CD14-positive monocyte (primary cell): ENCODE data around the gene EEA1. TPM values are rescaled to one million over a fixed set of nuclear protein-coding genes. Genes with fewer than 3 reads are reported as not detected.

Experiments used
- DNase-seq, 3 donors: peaks; one replicate each; pipeline ENCODE4 v3.0.0-alpha.2; 2011 to 2022
- H2AFZ ChIP-seq: 2 replicates; pipeline ENCODE4 v1.6.0; 2012; ENCODE audit warnings: mild to moderate bottlenecking, low read depth, low read length, inconsistent platforms; ENCODE audit not compliant: insufficient read depth, poor library complexity, severe bottlenecking
- H3K27ac ChIP-seq, 2 donors: 1 replicate in 1 of 2; 2 replicates in 1 of 2; pipeline ENCODE4 v1.5.1; 2012 to 2013; ENCODE audit warnings: low read length in 2 of 2, control low read depth in 1 of 2, inconsistent platforms in 1 of 2, low read depth in 1 of 2, mild to moderate bottlenecking in 1 of 2
- H3K27me3 ChIP-seq, 2 donors: one replicate each; pipeline versions ENCODE4 v1.6.0 to v1.6.1; 2011 to 2013; ENCODE audit warnings: low read length in 2 of 2; ENCODE audit not compliant: control insufficient read depth in 2 of 2, insufficient read depth in 2 of 2
- H3K36me3 ChIP-seq, 2 donors: replicated peaks in 1 of 2; 1 replicate in 1 of 2; 2 replicates in 1 of 2; pipeline versions ENCODE4 v1.5.1 to v1.6.1; 2012 to 2013; ENCODE audit warnings: low read length in 2 of 2, control low read depth in 1 of 2, inconsistent platforms in 1 of 2, mild to moderate bottlenecking in 1 of 2; ENCODE audit not compliant: insufficient read depth in 2 of 2, control insufficient read depth in 1 of 2
- H3K4me1 ChIP-seq, 2 donors: 1 replicate in 1 of 2; 2 replicates in 1 of 2; pipeline versions ENCODE4 v1.5.1 to v1.6.1; 2012 to 2013; ENCODE audit warnings: low read length in 2 of 2, control low read depth in 1 of 2, inconsistent platforms in 1 of 2, mild to moderate bottlenecking in 1 of 2, moderate library complexity in 1 of 2; ENCODE audit not compliant: insufficient read depth in 2 of 2, control insufficient read depth in 1 of 2
- H3K4me2 ChIP-seq: replicated peaks from 2 replicates; pipeline ENCODE3; 2012; ENCODE audit warnings: low read length, moderate library complexity, mild to moderate bottlenecking; ENCODE audit not compliant: poor library complexity, severe bottlenecking; ENCODE audit errors: extremely low read depth
- H3K4me3 ChIP-seq, 3 experiments: fragments of 200-600 bp in 1 of 3; sonication (generic) in 1 of 3; replicated peaks in 1 of 3; 1 replicate in 2 of 3; 2 replicates in 1 of 3; pipeline ENCODE4 v1.5.1; 2011 to 2013; ENCODE audit warnings: low read length in 3 of 3, mild to moderate bottlenecking in 3 of 3, control low read depth in 2 of 3, low read depth in 2 of 3, inconsistent platforms in 1 of 3, moderate library complexity in 1 of 3
- H3K79me2 ChIP-seq: 2 replicates; pipeline ENCODE4 v1.6.0; 2012; ENCODE audit warnings: mild to moderate bottlenecking, control low read depth, inconsistent platforms, low read length, moderate library complexity; ENCODE audit not compliant: insufficient read depth
- H3K9ac ChIP-seq: 2 replicates; pipeline ENCODE4 v1.6.0; 2017; ENCODE audit warnings: low read length, mild to moderate bottlenecking; ENCODE audit not compliant: insufficient read depth, poor library complexity, severe bottlenecking
- H3K9me3 ChIP-seq, 2 donors: replicated peaks in 1 of 2; 1 replicate in 1 of 2; 2 replicates in 1 of 2; pipeline versions ENCODE4 v1.5.1 to v1.6.1; 2012 to 2013; ENCODE audit warnings: low read length in 2 of 2, control low read depth in 1 of 2; ENCODE audit not compliant: control insufficient read depth in 1 of 2, insufficient read depth in 1 of 2
- H4K20me1 ChIP-seq: 2 replicates; pipeline ENCODE4 v1.6.0; 2012; ENCODE audit warnings: mild to moderate bottlenecking, low read length, control low read depth, moderate library complexity; ENCODE audit not compliant: insufficient read depth
- H3K27ac Mint-ChIP-seq, 7 donors: one replicate each; pipeline ENCODE4 v1.8.0; 2020; ENCODE audit warnings: mild to moderate bottlenecking in 7 of 7, mixed read lengths in 7 of 7, moderate library complexity in 6 of 7, inconsistent platforms in 2 of 7
- H3K27me3 Mint-ChIP-seq, 3 donors: one replicate each; pipeline ENCODE4 v1.8.0; 2021 to 2022; ENCODE audit warnings: low read depth in 3 of 3, mild to moderate bottlenecking in 3 of 3, mixed read lengths in 3 of 3, moderate library complexity in 3 of 3, inconsistent platforms in 1 of 3
- H3K36me3 Mint-ChIP-seq, 2 donors: one replicate each; pipeline ENCODE4 v1.8.0; 2020; ENCODE audit warnings: mixed read lengths in 2 of 2, inconsistent platforms in 1 of 2, mild to moderate bottlenecking in 1 of 2
- H3K4me1 Mint-ChIP-seq: one replicate; pipeline ENCODE4 v1.8.0; 2020; ENCODE audit warnings: mild to moderate bottlenecking, mixed read lengths
- H3K4me3 Mint-ChIP-seq, 2 donors: one replicate each; pipeline ENCODE4 v1.8.0; 2020; ENCODE audit warnings: mild to moderate bottlenecking in 2 of 2, mixed read lengths in 2 of 2, moderate library complexity in 1 of 2
- H3K9me3 Mint-ChIP-seq, 7 donors: one replicate each; pipeline ENCODE4 v1.8.0; 2020 to 2022; ENCODE audit warnings: mixed read lengths in 7 of 7, mild to moderate bottlenecking in 6 of 7, moderate library complexity in 6 of 7, inconsistent platforms in 2 of 7
- CTCF ChIP-seq: fragments of 200-600 bp; IDR thresholded peaks from one replicate; pipeline ENCODE4 v1.8.0; 2022; ENCODE audit warnings: antibody characterized with exemption, mild to moderate bottlenecking
- WGBS: methylation state at CpG from one replicate; pipeline ENCODE4 v1.1.5; 2013; ENCODE audit warnings: missing lambda C conversion rate; ENCODE audit not compliant: insufficient coverage; 5-methylcytosine and 5-hydroxymethylcytosine counted together
- intact Hi-C, 2 donors: fragments of 100-400 bp; cut with micrococcal nuclease; formaldehyde crosslinking; loops; one replicate each; pipeline versions ENCODE4 v1.15.0 to v1.15.1; 2023
- polyA plus RNA-seq, 3 donors: library from polyadenylated mRNA; depleted of rRNA in 1 of 3; unstranded in 2 of 3; stranded (reverse) in 1 of 3; fragments of 300-500 nt in 2 of 3; fragments of >200 nt in 1 of 3; fragmentation: Illumina TruSeq in 2 of 3; gene quantifications; 1 replicate in 2 of 3; 2 replicates in 1 of 3; pipeline ENCODE4 v1.2.3, GENCODE V29; 2012 to 2021

The EEA1 gene
- polyA plus RNA-seq, 3 donors: 3.0 to 10.7 (median 3.6) TPM

DNA sequence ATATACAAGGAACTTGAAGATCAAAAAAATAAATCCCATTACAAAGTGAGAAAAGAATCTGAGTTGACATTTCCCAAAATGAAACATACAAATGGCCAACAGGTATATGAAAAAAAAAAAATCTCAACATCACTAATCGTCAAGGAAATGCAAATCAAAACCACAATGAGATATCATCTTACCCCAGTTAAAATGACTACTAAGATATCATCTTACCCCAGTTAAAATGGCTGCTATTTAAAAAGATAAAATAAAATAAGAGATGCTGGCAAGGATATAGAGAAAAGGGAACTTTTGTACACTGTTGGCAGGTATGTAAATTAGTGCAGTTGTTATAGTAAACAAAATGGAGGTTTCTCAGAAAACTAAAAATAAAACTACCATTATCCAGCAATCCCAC is 181.9 kb downstream of the EEA1 start:
- no peak for DNase-seq
- no peaks in the 10 kb centered on the region for H3K36me3 ChIP-seq
- no peak overlapping the region for H3K4me2 ChIP-seq
- H3K4me3 ChIP-seq: no peak overlapping the region
- intact Hi-C loops: no loop called here
- H4K20me1 ChIP-seq: no peaks in the 10 kb centered on the region
- no peak overlapping the region for H3K9ac ChIP-seq
- no peak overlapping the region for H3K4me3 Mint-ChIP-seq
- H3K9me3 Mint-ChIP-seq: peaks cover 0 to 3% (median 0%) of the 10 kb centered on the region in 7 donors
- no peaks in the 10 kb centered on the region for H3K79me2 ChIP-seq
- no peaks in the 10 kb centered on the region for H3K4me1 ChIP-seq
- no peaks in the 10 kb centered on the region for H3K27me3 ChIP-seq
- H3K9me3 ChIP-seq: no peaks in the 10 kb centered on the region
- H3K4me1 Mint-ChIP-seq: peaks cover under 1% of the 10 kb centered on the region
- H3K27ac Mint-ChIP-seq: no peak overlapping the region
- H3K36me3 Mint-ChIP-seq: no peaks in the 10 kb centered on the region
- no peak for TF ChIP-seq CTCF
- no peak overlapping the region for H2AFZ ChIP-seq
- no peak overlapping the region for H3K27ac ChIP-seq
- peaks cover 0 to 7% (median 3%) of the 10 kb centered on the region in 3 donors for H3K27me3 Mint-ChIP-seq
- no CpG with 5 or more reads among the region's 1 CpG for WGBS

- Histone ChIP-seq H3K4me1 (peaks cover 0 to 4% of the 10 kb centered on the region in 2 donors), H3K27ac (no peak overlapping the region), H4K20me1 (no peaks in the 10 kb centered on the region), H3K4me3 (no peak overlapping the region), H3K9ac (no peak overlapping the region), H3K9me3 (no peaks in the 10 kb centered on the region), H3K27me3 (no peaks in the 10 kb centered on the region), H3K4me2 (no peak overlapping the region), H3K79me2 (no peaks in the 10 kb centered on the region), H2AFZ (no peak overlapping the region), H3K36me3 (no peaks in the 10 kb centered on the region)
- 86% methylated on average over 2 of the region's 4 CpGs for whole genome bisulfite sequencing
- TF ChIP-seq CTCF: no peak
- peaks cover 0 to 7% (median 3%) of the 10 kb centered on the region in 3 donors for H3K27me3 Mint-ChIP-seq
- peaks cover 8% of the 10 kb centered on the region for H3K4me1 Mint-ChIP-seq
- intact Hi-C loops: no loop called here
- DNase-seq: no peak
- peaks cover 0 to 3% (median 0%) of the 10 kb centered on the region in 7 donors for H3K9me3 Mint-ChIP-seq
- no peak overlapping the region for H3K4me3 Mint-ChIP-seq
- no peaks in the 10 kb centered on the region for H3K36me3 Mint-ChIP-seq
- H3K27ac Mint-ChIP-seq: no peak overlapping the region
These were observed 183.1 kb downstream of the EEA1 start for GRCh38 chr12:92745856-92746550.
